CD4-positive, alpha-beta memory T cell (primary cell): ENCODE results near the gene CD300LF. TPM values are rescaled to one million over a fixed set of nuclear protein-coding genes. Genes with fewer than 3 reads are reported as not detected.
A peak's percentile ranks its signal among the peaks of the same experiment; 100 is the strongest.

ENCODE experiments used
- CTCF ChIA-PET: fragments of 350-600 bp; sonication (Branson Sonifier 250); formaldehyde crosslinking; loops from one replicate; lab custom pipeline; 2021; ENCODE audit warnings: inconsistent platforms; ENCODE audit not compliant: partially characterized antibody; lab: Charles Lee
- POLR2A ChIA-PET: fragments of 350-600 bp; sonication (Branson Sonifier 250); formaldehyde crosslinking; loops from one replicate; lab custom pipeline; 2021; ENCODE audit not compliant: partially characterized antibody; lab: Charles Lee
- DNase-seq, 5 donors: peaks; one replicate each; pipeline versions ENCODE4 v3.0.0 to v3.0.0-alpha.2; 2020 to 2022; ENCODE audit warnings: mixed read lengths in 1 of 5
- H3K27ac ChIP-seq: one replicate; pipeline ENCODE4 v1.7.0; 2013; ENCODE audit warnings: low read depth, low read length
- H3K27me3 ChIP-seq: 2 replicates; pipeline ENCODE4 v1.7.0; 2013; ENCODE audit warnings: mild to moderate bottlenecking, low read length, moderate library complexity; ENCODE audit not compliant: insufficient read depth
- H3K36me3 ChIP-seq: 2 replicates; pipeline ENCODE4 v1.7.0; 2013; ENCODE audit warnings: mild to moderate bottlenecking, low read length, moderate library complexity; ENCODE audit not compliant: insufficient read depth
- H3K4me1 ChIP-seq: 2 replicates; pipeline ENCODE4 v1.7.0; 2013; ENCODE audit warnings: mild to moderate bottlenecking, low read length, moderate library complexity; ENCODE audit not compliant: insufficient read depth
- H3K4me3 ChIP-seq, 2 donors: one replicate each; pipeline ENCODE4 v1.7.0; 2013; ENCODE audit warnings: low read length in 2 of 2, mild to moderate bottlenecking in 1 of 2
- H3K9me3 ChIP-seq, 2 donors: one replicate each; pipeline ENCODE4 v1.7.0; 2013; ENCODE audit warnings: low read length in 2 of 2, control low read depth in 1 of 2; ENCODE audit not compliant: control insufficient read depth in 1 of 2
- H3K27ac Mint-ChIP-seq, 7 donors: one replicate each; pipeline ENCODE4 v1.8.0; 2020 to 2021; ENCODE audit warnings: mixed read lengths in 7 of 7, mild to moderate bottlenecking in 6 of 7, inconsistent platforms in 3 of 7, moderate library complexity in 3 of 7
- H3K27me3 Mint-ChIP-seq, 2 donors: one replicate each; pipeline ENCODE4 v1.8.0; 2020 to 2021; ENCODE audit warnings: mixed read lengths in 2 of 2
- H3K36me3 Mint-ChIP-seq, 2 donors: one replicate each; pipeline ENCODE4 v1.8.0; 2020 to 2021; ENCODE audit warnings: mixed read lengths in 2 of 2, inconsistent platforms in 1 of 2, mild to moderate bottlenecking in 1 of 2
- H3K4me1 Mint-ChIP-seq, 4 donors: one replicate each; pipeline ENCODE4 v1.8.0; 2020 to 2021; ENCODE audit warnings: mixed read lengths in 4 of 4, mild to moderate bottlenecking in 1 of 4
- H3K4me3 Mint-ChIP-seq, 8 donors: one replicate each; pipeline ENCODE4 v1.8.0; 2020 to 2021; ENCODE audit warnings: mixed read lengths in 8 of 8, mild to moderate bottlenecking in 7 of 8, moderate library complexity in 6 of 8, inconsistent platforms in 3 of 8
- H3K9me3 Mint-ChIP-seq, 8 donors: one replicate each; pipeline ENCODE4 v1.8.0; 2020 to 2021; ENCODE audit warnings: mixed read lengths in 8 of 8, mild to moderate bottlenecking in 5 of 8, inconsistent platforms in 3 of 8, moderate library complexity in 1 of 8
- intact Hi-C: fragments of 100-400 bp; cut with micrococcal nuclease; formaldehyde crosslinking; loops from one replicate; pipeline ENCODE4 v1.15.1; 2023
- polyA plus RNA-seq, 2 donors: library from polyadenylated mRNA; unstranded; fragments of 300-500 nt; fragmentation: Illumina TruSeq; gene quantifications; one replicate each; pipeline ENCODE4 v1.2.3, GENCODE V29; 2021
- total RNA-seq, 2 experiments: library from RNA; stranded (reverse); gene quantifications; one replicate each; pipeline ENCODE4 v1.2.3, GENCODE V29; 2021

Gene CD300LF
- total RNA-seq = under 1 TPM in 1 of 2 experiments, not detected in 1; 0.23 TPM
- polyA plus RNA-seq = not detected

- DNase-seq = no peak
- peaks cover 6% of the 10 kb centered on the region for H3K4me1 ChIP-seq
- Mint-ChIP-seq H3K27ac (no peak within 1 kb of the TSS), H3K4me3 (no peak within 1 kb of the TSS), H3K9me3 (no peaks in the 10 kb centered on the region), H3K36me3 (no peaks in the 10 kb centered on the region), H3K27me3 (peaks cover 4 to 6% of the 10 kb centered on the region in 2 donors), H3K4me1 (peaks cover 0 to 8% (median 6%) of the 10 kb centered on the region in 4 donors)
- H3K36me3 ChIP-seq = no peaks in the 10 kb centered on the region
- no peak within 1 kb of the TSS for H3K4me3 ChIP-seq
- CTCF ChIA-PET = no interaction called here
- H3K27me3 ChIP-seq = no peaks in the 10 kb centered on the region
- intact Hi-C loops = no loop called here
- no peak within 1 kb of the TSS for H3K27ac ChIP-seq
- POLR2A ChIA-PET = no interaction called here
- no peaks in the 10 kb centered on the region for H3K9me3 ChIP-seq
Measured at GRCh38 chr17:74712756-74713155, at the start of gene CD300LF. Gene CD300LF, minus strand, starts transcription at chr17:74712923. Its CDS starts 57 bp downstream, at chr17:74712866.

DNA sequence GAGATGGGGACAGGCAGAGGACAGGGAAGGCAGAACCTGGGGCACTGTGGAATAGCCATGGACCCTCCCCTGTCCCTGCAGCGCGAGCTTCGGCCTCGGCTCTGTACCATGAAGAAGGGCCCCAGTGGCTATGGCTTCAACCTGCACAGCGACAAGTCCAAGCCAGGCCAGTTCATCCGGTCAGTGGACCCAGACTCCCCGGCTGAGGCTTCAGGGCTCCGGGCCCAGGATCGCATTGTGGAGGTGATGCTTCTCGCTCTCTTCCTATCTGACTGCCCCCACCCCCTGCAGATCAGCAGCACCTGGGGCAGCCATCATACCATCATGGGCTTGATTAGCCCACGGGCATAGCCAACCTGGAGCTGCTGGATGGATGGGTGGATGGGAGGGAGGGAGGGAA lies 49.2 kb upstream of the CD300LF start:
- H3K4me3 ChIP-seq = no peak overlapping the region
- POLR2A ChIA-PET = interaction anchor here (0.9 to 20.4 kb wide), 3 partner anchors 12 to 24 kb away, joined by 4 to 489 read pairs (median 217); partner anchors contain the start of genes NAT9, NHERF1 and RAB37
- no peaks in the 10 kb centered on the region for H3K9me3 ChIP-seq
- H3K4me1 ChIP-seq = peaks cover 68% of the 10 kb centered on the region
- Mint-ChIP-seq H3K27ac (peak overlapping the region in 2 of 7 donors; percentile 79 to 93), H3K9me3 (no peaks in the 10 kb centered on the region), H3K4me1 (peaks cover 33 to 68% (median 46%) of the 10 kb centered on the region in 4 donors), H3K36me3 (peaks cover 16 to 38% of the 10 kb centered on the region in 2 donors), H3K27me3 (no peaks in the 10 kb centered on the region), H3K4me3 (no peak overlapping the region)
- intact Hi-C loops = no loop called here
- H3K27ac ChIP-seq = no peak overlapping the region
- CTCF ChIA-PET = interaction anchor here (1.1 to 9.0 kb wide), 7 partner anchors 8 to 104 kb away, joined by 3 to 74 read pairs (median 11); partner anchors contain the start of gene RAB37
- H3K27me3 ChIP-seq = no peaks in the 10 kb centered on the region
- H3K36me3 ChIP-seq = peaks cover 44% of the 10 kb centered on the region
- DNase-seq = peak in 1 of 5 donors; percentile 2

DNA sequence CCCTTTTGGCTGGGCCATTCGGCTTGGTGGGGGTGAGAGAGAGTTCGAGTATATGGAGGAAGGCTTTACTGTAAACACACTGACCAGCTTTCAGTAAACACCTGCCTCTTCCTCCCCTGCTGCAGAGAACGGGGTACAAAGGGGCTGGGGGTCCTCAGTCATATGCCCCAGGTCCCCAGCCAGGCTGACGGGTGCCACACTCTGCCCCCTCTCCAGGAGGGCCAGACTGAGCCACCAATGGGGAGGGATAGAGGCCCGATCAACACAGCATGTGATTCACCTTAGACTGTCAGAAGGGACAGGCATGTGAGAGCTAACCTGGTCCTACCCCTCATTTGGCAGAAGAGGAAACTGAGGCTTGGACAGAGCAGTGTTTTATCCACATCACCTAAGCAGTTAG lies 48.7 kb upstream of the CD300LF start:
- Histone ChIP-seq H3K9me3 (no peaks in the 10 kb centered on the region), H3K27ac (peak overlapping the region; percentile 65), H3K27me3 (no peaks in the 10 kb centered on the region), H3K4me1 (peaks cover 73% of the 10 kb centered on the region), H3K4me3 (no peak overlapping the region), H3K36me3 (peaks cover 41% of the 10 kb centered on the region)
- intact Hi-C loops = no loop called here
- peak overlapping the region; percentile 41 to 93 (median 77) for H3K27ac Mint-ChIP-seq
- H3K4me3 Mint-ChIP-seq = peak overlapping the region in 3 of 8 donors; percentile 14 to 20 (median 17)
- ChIA-PET POLR2A (interaction anchor here (3.8 to 20.4 kb wide), 3 partner anchors 12 to 24 kb away, joined by 33 to 489 read pairs (median 217); partner anchors contain the start of genes NAT9, NHERF1 and RAB37), CTCF (interaction anchor here (1.6 to 9.4 kb wide), 9 partner anchors 8 to 104 kb away, joined by 5 to 128 read pairs (median 25); partner anchors contain the start of gene RAB37)
- peaks cover 13 to 35% of the 10 kb centered on the region in 2 donors for H3K36me3 Mint-ChIP-seq
- DNase-seq = peak in 1 of 5 donors; percentile 1
- H3K4me1 Mint-ChIP-seq = peaks cover 32 to 69% (median 50%) of the 10 kb centered on the region in 4 donors
- no peaks in the 10 kb centered on the region for H3K9me3 Mint-ChIP-seq
- no peaks in the 10 kb centered on the region for H3K27me3 Mint-ChIP-seq

DNA sequence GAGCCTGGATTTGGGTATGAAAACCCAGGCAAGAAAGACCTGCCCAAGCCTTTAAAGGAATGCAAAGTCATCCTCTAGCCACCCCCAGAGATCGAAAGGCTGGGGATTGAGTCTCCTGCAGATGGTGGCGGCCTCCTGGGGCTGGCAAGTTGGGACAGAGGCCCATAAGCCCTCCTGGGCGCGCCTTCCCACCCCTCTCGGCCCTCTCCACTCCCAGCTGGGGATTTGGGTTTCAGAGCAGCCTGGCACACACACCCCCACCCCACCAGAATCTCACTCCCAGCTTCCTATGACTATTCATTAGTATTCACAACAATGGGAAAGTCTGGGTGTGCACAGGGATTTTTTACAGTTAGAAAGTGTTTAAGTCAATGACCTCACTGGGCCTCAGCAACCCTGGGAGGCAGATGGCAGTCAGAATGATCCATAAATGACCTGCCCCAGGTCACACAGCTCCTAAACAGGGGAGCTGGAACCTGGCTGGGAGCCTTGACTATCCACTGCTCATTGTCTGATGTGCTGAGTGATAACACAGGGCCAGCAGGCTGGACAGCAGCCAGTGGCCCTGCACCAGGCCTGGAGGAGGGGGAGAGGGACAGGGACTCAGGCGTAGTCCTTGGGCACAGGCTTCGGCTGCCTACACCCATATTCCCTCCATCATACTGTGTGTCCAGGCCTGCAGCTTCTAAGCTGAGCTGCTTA lies 47.8 kb upstream of the CD300LF start:
- Histone ChIP-seq H3K4me1 (peaks cover 81% of the 10 kb centered on the region), H3K4me3 (no peak overlapping the region), H3K9me3 (no peaks in the 10 kb centered on the region), H3K36me3 (peaks cover 35% of the 10 kb centered on the region), H3K27ac (peak overlapping the region; percentile 65), H3K27me3 (no peaks in the 10 kb centered on the region)
- Mint-ChIP-seq H3K27me3 (no peaks in the 10 kb centered on the region), H3K4me1 (peaks cover 33 to 72% (median 53%) of the 10 kb centered on the region in 4 donors), H3K36me3 (peaks cover 10 to 30% of the 10 kb centered on the region in 2 donors), H3K4me3 (peak overlapping the region in 6 of 8 donors; percentile 8 to 90 (median 40)), H3K27ac (peak overlapping the region; percentile 46 to 93 (median 77)), H3K9me3 (no peaks in the 10 kb centered on the region)
- ChIA-PET CTCF (interaction anchor here (0.5 to 9.4 kb wide), 15 partner anchors 9 to 404 kb away, joined by 3 to 128 read pairs (median 13); partner anchors contain the start of genes NAT9 and RAB37), POLR2A (interaction anchor here (1.4 to 20.4 kb wide), 7 partner anchors 12 to 103 kb away, joined by 3 to 489 read pairs (median 20); partner anchors contain the start of genes NAT9, NHERF1 and RAB37)
- DNase-seq = peak in 1 of 5 donors; percentile 31
- intact Hi-C loops = no loop called here

DNA sequence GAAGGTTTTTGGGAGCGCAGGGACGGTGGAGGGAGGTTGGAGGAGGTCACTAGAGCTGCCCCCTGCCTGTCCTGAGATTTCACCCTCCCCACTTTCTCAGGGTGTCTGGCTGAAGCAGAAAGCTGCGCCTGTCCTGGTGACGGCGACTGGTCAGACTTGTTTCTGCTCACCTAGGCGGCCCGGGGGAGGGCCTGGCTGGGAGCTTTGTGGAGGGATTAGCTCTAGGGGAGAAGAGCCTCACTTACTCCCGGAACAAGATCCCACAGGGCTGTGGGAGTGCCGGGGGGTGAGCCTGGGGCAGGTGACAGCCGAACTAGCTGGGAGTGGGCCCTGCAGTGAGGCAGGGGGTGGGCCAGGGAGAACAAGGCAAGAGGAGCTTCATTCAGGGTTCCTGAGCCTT lies 47.2 kb upstream of the CD300LF start:
- Mint-ChIP-seq H3K4me3 (peak overlapping the region; percentile 20 to 90 (median 84)), H3K27me3 (no peaks in the 10 kb centered on the region), H3K9me3 (no peaks in the 10 kb centered on the region), H3K4me1 (peaks cover 39 to 78% (median 60%) of the 10 kb centered on the region in 4 donors), H3K27ac (peak overlapping the region; percentile 26 to 93 (median 79)), H3K36me3 (peaks cover 12 to 33% of the 10 kb centered on the region in 2 donors)
- Histone ChIP-seq H3K4me1 (peaks cover 88% of the 10 kb centered on the region), H3K9me3 (no peaks in the 10 kb centered on the region), H3K27me3 (no peaks in the 10 kb centered on the region), H3K4me3 (peak overlapping the region in 1 of 2 donors; percentile 34), H3K27ac (peak overlapping the region; percentile 65), H3K36me3 (peaks cover 34% of the 10 kb centered on the region)
- peak in 1 of 5 donors; percentile 33 for DNase-seq
- ChIA-PET POLR2A (interaction anchor here (1.4 to 20.4 kb wide), 7 partner anchors 11 to 102 kb away, joined by 3 to 489 read pairs (median 20); partner anchors contain the start of genes NAT9, NHERF1 and RAB37), CTCF (interaction anchor here (0.5 to 9.4 kb wide), 17 partner anchors 8 to 405 kb away, joined by 3 to 128 read pairs (median 10); partner anchors contain the start of genes NAT9 and RAB37)
- intact Hi-C loops = loop anchor here (1.0 kb wide), 1 partner anchor 9 kb away; no protein-coding TSS in a partner anchor

- H3K27me3 Mint-ChIP-seq = no peaks in the 10 kb centered on the region
- peaks cover 42 to 84% (median 65%) of the 10 kb centered on the region in 4 donors for H3K4me1 Mint-ChIP-seq
- H3K4me3 Mint-ChIP-seq = peak overlapping the region; percentile 74 to 90 (median 84)
- Histone ChIP-seq H3K36me3 (peaks cover 28% of the 10 kb centered on the region), H3K9me3 (no peaks in the 10 kb centered on the region), H3K27me3 (no peaks in the 10 kb centered on the region), H3K4me3 (peak overlapping the region; percentile 34 to 54), H3K27ac (peak overlapping the region; percentile 65), H3K4me1 (peaks cover 94% of the 10 kb centered on the region)
- H3K36me3 Mint-ChIP-seq = peaks cover 10 to 35% of the 10 kb centered on the region in 2 donors
- CTCF ChIA-PET = interaction anchor here (0.9 to 9.4 kb wide), 18 partner anchors 8 to 104 kb away, joined by 3 to 128 read pairs (median 8); partner anchors contain the start of genes NAT9 and RAB37
- POLR2A ChIA-PET = interaction anchor here (1.1 to 20.4 kb wide), 8 partner anchors 10 to 114 kb away, joined by 3 to 489 read pairs (median 13); partner anchors contain the start of genes FDXR, NAT9, NHERF1 and RAB37
- DNase-seq = peak; percentile 63 to 75 (median 64)
- intact Hi-C loops = loop anchor here (1.0 kb wide), 1 partner anchor 8 kb away; no protein-coding TSS in a partner anchor
- no peaks in the 10 kb centered on the region for H3K9me3 Mint-ChIP-seq
- H3K27ac Mint-ChIP-seq = peak overlapping the region; percentile 84 to 93 (median 90)
Measured at GRCh38 chr17:74759243-74759801, 46.6 kb upstream of the CD300LF start.
